Fibroblast of pulmonary artery (primary cell): ENCODE data around the gene STK38L.

Experiments
- DNase-seq: peaks from one replicate; pipeline ENCODE4 v3.0.0-alpha.2; 2010; ENCODE audit warnings: low read depth
- H3K4me3 ChIP-seq: replicated peaks from 2 replicates; pipeline ENCODE4 v1.5.1; 2011; ENCODE audit warnings: low read depth, mild to moderate bottlenecking, control low read depth, low read length, moderate library complexity
- TF ChIP-seq, protein P1 (sequence below): IDR thresholded peaks from 2 replicates; pipeline ENCODE4 v1.5.1; 2011; ENCODE audit warnings: mild to moderate bottlenecking, control low read depth, low read length, inconsistent platforms; ENCODE audit errors: missing control alignments

The STK38L gene

DNA sequence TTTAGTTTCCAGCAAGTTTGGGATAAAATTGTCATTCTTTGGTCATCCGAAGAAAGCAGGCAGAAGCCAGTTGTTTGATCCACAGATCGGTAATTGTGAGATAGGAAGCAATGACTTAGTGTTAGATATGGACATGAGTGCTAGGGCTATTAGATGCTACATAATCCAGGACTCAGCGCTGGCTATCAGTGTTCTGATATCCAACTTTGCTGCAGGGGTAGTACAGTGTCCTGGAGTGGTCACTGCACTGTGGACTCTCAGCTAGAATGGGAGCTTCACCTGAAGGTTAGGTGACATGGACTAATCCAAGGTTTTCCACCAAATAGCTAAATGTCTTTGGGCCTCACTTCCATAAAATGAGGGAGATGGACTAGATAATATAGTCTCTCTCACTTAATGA, 39.9 kb downstream of the STK38L start:
- DNase-seq = no peak
- TF ChIP-seq, protein P1, sequence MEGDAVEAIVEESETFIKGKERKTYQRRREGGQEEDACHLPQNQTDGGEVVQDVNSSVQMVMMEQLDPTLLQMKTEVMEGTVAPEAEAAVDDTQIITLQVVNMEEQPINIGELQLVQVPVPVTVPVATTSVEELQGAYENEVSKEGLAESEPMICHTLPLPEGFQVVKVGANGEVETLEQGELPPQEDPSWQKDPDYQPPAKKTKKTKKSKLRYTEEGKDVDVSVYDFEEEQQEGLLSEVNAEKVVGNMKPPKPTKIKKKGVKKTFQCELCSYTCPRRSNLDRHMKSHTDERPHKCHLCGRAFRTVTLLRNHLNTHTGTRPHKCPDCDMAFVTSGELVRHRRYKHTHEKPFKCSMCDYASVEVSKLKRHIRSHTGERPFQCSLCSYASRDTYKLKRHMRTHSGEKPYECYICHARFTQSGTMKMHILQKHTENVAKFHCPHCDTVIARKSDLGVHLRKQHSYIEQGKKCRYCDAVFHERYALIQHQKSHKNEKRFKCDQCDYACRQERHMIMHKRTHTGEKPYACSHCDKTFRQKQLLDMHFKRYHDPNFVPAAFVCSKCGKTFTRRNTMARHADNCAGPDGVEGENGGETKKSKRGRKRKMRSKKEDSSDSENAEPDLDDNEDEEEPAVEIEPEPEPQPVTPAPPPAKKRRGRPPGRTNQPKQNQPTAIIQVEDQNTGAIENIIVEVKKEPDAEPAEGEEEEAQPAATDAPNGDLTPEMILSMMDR = no peak
- no peak overlapping the region for H3K4me3 ChIP-seq

DNA sequence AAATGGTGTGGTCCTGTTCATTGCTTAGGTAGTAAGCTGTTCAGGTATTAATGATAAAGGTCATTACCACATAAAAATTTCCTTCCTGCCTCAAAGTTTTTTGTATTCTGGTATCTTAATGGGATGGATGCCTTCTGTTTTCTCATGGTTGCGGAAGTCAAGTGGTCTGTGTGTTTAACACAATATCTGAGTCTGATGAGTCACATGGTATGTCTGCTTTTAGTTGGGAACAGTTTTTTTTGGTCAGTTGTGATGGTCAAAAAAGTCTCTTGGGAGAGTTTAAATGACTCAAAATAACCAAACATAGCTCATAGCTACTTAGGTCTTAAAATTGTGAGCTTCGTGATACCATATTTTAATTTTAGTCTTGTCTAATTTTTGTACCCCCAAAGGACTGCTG, 40.7 kb downstream of the STK38L start:
- TF ChIP-seq, protein P1 = no peak
- DNase-seq = peak; percentile 80
- H3K4me3 ChIP-seq = no peak overlapping the region

DNA sequence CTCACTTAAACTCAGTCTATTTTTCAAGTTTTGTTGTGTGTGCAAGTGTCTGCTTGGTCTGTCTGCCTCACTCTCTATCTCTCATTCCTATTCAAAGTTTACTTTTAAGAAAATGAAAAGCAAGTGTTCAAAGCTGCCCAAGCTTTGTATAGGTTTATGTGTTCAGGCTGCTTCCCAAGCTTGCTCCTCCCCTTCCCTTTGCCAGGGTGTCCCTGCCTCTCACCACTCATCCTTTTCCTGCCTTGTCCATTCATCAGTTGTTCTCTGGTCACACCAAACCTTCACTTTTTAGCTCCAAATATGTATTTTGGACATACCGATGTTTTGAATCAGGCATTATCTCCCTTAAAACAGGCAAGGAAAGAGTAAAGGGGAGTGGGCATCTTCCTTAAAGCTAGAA, 41.3 kb downstream of the STK38L start:
- peak; percentile 42 for DNase-seq
- TF ChIP-seq, protein P1 = no peak
- H3K4me3 ChIP-seq = no peak overlapping the region

DNA sequence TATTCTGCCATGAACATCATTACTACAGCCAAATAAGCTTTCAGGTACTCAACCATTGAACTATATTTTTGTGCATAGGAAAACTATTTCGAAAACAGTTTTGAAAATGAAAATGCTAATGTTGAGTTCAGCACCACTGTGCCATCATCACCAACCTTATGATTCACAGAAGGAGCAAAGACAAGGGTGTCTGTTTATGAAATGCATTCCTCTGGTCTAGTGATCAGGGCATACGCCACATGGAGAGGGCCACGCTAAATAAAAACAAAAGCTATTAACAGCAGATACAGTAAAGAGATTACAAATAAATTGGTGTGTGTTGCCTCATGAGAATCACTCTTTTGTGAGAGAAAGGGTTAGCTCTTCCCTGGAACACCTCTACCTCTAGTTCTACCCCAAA, 45.3 kb downstream of the STK38L start:
- TF ChIP-seq, protein P1 = no peak
- no peak for DNase-seq
- no peak overlapping the region for H3K4me3 ChIP-seq

DNA sequence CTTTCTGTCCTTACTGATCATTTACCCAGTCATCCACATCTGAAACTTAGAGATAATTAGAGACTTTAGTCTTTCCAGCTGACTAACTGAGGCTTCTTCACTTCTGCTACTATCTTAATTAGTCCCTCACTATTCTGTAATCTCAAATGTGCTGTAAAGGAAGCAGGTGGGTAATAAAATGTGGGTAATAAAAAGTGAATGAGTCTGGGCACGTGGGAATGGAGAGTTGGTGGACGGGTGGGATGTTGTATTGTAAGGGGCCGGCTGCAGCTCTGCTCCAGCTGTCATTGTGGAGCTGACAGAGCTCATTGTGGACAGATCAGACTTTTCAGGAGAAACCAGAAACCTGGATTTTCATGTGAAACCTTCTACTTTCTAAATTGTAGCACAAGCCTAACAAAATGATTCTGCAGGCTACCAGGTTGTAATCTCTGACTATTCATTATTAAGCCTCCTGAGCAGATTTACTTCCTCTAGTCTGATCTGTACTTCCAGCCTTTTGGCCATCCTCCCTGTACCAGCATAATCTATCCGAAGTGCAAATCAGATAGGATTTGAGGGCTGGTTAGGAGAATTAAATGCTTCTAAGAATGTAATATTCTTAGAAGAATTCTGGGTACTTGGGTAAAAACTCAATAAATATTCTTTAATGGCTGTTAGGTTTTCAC, 46.5 kb downstream of the STK38L start:
- no peak overlapping the region for H3K4me3 ChIP-seq
- no peak for DNase-seq
- TF ChIP-seq, protein P1 = no peak

DNA sequence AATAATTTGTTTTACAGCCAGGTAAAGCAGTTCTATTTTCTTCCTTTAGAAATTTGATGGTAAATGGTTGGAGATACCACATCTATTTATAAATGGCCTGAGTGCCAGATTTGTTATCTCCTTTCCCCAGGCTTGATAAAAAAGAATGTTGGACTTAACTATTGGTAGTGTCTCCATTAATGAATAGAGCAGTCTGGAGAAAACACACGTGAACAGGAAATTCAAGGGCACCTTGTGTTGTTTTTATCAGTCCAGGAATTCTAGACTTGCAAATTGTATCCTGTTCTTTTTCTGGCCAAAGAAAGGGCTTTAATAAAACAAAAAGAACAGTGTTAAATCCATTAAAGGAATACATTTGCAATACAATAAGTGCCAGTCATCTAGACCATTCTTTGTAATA, 47.8 kb downstream of the STK38L start:
- TF ChIP-seq, protein P1 = no peak
- H3K4me3 ChIP-seq = no peak overlapping the region
- peak; percentile 14 for DNase-seq

DNA sequence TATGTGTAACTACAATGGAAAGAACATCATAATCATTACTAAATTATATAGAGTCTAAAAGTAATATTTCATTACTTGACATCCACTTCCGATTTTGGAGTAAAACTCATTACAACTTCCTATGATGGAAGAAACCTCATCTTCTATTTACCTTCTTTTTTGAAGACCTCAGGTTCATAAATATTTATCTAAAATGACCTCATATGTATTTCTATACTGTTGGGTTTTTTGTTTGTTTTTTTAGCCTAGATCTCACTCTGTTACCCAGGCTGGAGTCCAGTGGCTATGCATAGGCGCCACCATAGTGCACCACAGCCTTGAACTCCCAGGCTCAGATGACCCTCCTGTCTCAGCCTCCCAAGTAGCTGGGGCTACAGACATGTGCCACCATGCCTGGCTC, 48.6 kb downstream of the STK38L start:
- TF ChIP-seq, protein P1 = no peak
- DNase-seq = no peak
- H3K4me3 ChIP-seq = no peak overlapping the region
